Stimulated activated naive CD4-positive, alpha-beta T cell (primary cell): Measurements from ENCODE around the gene ITGA1.
A peak's percentile ranks its signal among the peaks of the same experiment; 100 is the strongest.

ENCODE experiments used
- DNase-seq, 6 experiments: peaks; one replicate each; lab custom pipeline; 2025; lab: John Stamatoyannopoulos, UW

The ITGA1 gene

GRCh38 chr5:52896534-52897237 lies 109.0 kb downstream of the ITGA1 start:
- no peak for DNase-seq

GRCh38 chr5:52897238-52897614 lies 109.5 kb downstream of the ITGA1 start:
- no peak for DNase-seq

- DNase-seq, result no peak
These were observed 111.4 kb downstream of the ITGA1 start for GRCh38 chr5:52898961-52899680.

- no peak for DNase-seq
These were observed 115.4 kb downstream of the ITGA1 start for GRCh38 chr5:52903142-52903541.

GRCh38 chr5:52906343-52906742 lies 118.6 kb downstream of the ITGA1 start:
- no peak for DNase-seq

- DNase-seq, result no peak
These were observed 119.1 kb downstream of the ITGA1 start for GRCh38 chr5:52906845-52907244.

- no peak for DNase-seq
These were observed 121.5 kb downstream of the ITGA1 start for GRCh38 chr5:52909192-52909591.

GRCh38 chr5:52910071-52910470 lies 122.4 kb downstream of the ITGA1 start:
- no peak for DNase-seq

GRCh38 chr5:52915176-52915875 lies 127.6 kb downstream of the ITGA1 start:
- DNase-seq, result peak in 5 of 6 experiments; percentile 10 to 81 (median 33)

- no peak for DNase-seq
These were observed 133.2 kb downstream of the ITGA1 start for GRCh38 chr5:52920929-52921328.

- DNase-seq, result no peak
These were observed 134.7 kb downstream of the ITGA1 start for GRCh38 chr5:52922384-52922783.

GRCh38 chr5:52924456-52924855 lies 136.7 kb downstream of the ITGA1 start:
- DNase-seq, result no peak

- no peak for DNase-seq
These were observed 137.3 kb downstream of the ITGA1 start for GRCh38 chr5:52925001-52925400.

GRCh38 chr5:52928689-52929088 lies 141.0 kb downstream of the ITGA1 start:
- no peak for DNase-seq

GRCh38 chr5:52938226-52938625 lies 150.5 kb downstream of the ITGA1 start:
- no peak for DNase-seq

GRCh38 chr5:52943285-52943684 lies 155.6 kb downstream of the ITGA1 start:
- no peak for DNase-seq

GRCh38 chr5:52943808-52944207 lies 156.1 kb downstream of the ITGA1 start:
- DNase-seq, result no peak

GRCh38 chr5:52945040-52945439 lies 157.3 kb downstream of the ITGA1 start:
- DNase-seq, result peak in 1 of 6 experiments; percentile 1

GRCh38 chr5:52947208-52947607 lies 159.5 kb downstream of the ITGA1 start:
- no peak for DNase-seq

GRCh38 chr5:52947851-52948250 lies 160.1 kb downstream of the ITGA1 start:
- DNase-seq, result no peak

GRCh38 chr5:52948418-52949076 lies 160.8 kb downstream of the ITGA1 start:
- DNase-seq, result peak; percentile 3 to 64 (median 52)

GRCh38 chr5:52950686-52951085 lies 163.0 kb downstream of the ITGA1 start:
- no peak for DNase-seq
